ENCODE measurements around the gene DNAJB6.

The DNAJB6 gene

DNA sequence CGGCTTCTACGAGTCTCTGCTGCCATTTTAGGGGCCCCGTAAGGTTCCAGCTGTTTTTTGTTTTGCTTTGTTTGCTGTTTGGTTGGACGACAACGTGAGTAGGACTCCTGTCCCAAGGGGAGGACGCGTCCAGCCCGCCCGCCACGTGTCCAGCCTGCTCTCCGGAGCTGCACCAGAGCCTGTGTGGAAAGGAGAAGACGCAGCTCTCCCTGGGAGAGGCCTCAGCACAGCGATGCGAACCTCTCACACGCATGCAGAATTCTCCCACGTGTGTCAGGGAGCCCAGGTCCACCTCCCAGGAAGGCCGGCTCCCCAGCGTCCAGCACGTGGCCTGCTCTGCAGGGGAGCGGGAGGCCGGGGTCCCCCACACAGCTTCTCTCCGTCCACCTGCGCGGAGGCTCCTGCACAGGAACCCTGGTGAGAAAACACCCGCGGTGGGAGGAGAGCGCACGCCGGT lies 36.4 kb upstream of the DNAJB6 start:
- no peak overlapping the region for H3K4me3 ChIP-seq
- no peak for DNase-seq
- no peaks in the 10 kb centered on the region for H3K36me3 ChIP-seq
- TF ChIP-seq, protein P1, sequence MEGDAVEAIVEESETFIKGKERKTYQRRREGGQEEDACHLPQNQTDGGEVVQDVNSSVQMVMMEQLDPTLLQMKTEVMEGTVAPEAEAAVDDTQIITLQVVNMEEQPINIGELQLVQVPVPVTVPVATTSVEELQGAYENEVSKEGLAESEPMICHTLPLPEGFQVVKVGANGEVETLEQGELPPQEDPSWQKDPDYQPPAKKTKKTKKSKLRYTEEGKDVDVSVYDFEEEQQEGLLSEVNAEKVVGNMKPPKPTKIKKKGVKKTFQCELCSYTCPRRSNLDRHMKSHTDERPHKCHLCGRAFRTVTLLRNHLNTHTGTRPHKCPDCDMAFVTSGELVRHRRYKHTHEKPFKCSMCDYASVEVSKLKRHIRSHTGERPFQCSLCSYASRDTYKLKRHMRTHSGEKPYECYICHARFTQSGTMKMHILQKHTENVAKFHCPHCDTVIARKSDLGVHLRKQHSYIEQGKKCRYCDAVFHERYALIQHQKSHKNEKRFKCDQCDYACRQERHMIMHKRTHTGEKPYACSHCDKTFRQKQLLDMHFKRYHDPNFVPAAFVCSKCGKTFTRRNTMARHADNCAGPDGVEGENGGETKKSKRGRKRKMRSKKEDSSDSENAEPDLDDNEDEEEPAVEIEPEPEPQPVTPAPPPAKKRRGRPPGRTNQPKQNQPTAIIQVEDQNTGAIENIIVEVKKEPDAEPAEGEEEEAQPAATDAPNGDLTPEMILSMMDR (IDR thresholded peaks at IDR 0.05), result no peak
- no peaks in the 10 kb centered on the region for H3K9me3 ChIP-seq
- H3K4me1 ChIP-seq, result no peaks in the 10 kb centered on the region
- H3K27ac ChIP-seq, result no peak overlapping the region
- intact Hi-C loops (cut with DNase I; ENCODE audit: low total_unique reads), result no loop called here
- H3K27me3 ChIP-seq, result peaks cover 0 to 29% of the 10 kb centered on the region in 2 donors

DNA sequence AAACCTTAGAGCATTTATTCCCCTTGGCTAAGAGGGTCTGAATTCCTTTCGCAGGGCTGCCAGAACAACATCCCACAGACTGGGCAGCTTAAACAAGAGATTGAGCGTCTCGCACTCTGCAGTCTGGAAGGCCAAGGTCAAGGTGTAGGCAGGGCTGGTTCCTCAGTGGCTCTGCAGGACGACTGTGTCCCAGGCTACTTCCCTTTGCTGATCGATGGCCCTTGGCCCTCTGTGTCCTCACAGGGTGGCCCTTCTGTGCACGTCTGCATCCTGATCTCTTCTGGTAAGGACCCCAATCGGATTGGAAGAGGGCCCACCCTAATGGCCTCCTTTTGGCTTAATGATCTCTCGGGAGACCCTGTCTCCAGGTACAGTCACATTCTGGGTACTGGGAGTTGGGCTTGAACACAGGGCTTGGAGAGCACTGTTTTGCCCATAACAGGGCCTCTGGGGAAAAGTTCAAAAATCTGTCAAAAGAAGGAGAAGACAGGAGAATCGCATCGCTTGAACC lies 35.1 kb upstream of the DNAJB6 start:
- TF ChIP-seq, protein P1 (IDR thresholded peaks at IDR 0.05), result no peak
- intact Hi-C loops (cut with DNase I; ENCODE audit: low total_unique reads), result no loop called here
- Histone ChIP-seq H3K27ac (no peak overlapping the region), H3K4me3 (no peak overlapping the region), H3K36me3 (no peaks in the 10 kb centered on the region), H3K27me3 (peaks cover 0 to 26% of the 10 kb centered on the region in 2 donors), H3K4me1 (no peaks in the 10 kb centered on the region), H3K9me3 (no peaks in the 10 kb centered on the region)
- no peak for DNase-seq

GRCh38 chr7:157306846-157307838 lies 29.7 kb upstream of the DNAJB6 start:
- TF ChIP-seq, protein P1 (IDR thresholded peaks at IDR 0.05), result no peak
- intact Hi-C loops (cut with DNase I; ENCODE audit: low total_unique reads), result no loop called here

DNA sequence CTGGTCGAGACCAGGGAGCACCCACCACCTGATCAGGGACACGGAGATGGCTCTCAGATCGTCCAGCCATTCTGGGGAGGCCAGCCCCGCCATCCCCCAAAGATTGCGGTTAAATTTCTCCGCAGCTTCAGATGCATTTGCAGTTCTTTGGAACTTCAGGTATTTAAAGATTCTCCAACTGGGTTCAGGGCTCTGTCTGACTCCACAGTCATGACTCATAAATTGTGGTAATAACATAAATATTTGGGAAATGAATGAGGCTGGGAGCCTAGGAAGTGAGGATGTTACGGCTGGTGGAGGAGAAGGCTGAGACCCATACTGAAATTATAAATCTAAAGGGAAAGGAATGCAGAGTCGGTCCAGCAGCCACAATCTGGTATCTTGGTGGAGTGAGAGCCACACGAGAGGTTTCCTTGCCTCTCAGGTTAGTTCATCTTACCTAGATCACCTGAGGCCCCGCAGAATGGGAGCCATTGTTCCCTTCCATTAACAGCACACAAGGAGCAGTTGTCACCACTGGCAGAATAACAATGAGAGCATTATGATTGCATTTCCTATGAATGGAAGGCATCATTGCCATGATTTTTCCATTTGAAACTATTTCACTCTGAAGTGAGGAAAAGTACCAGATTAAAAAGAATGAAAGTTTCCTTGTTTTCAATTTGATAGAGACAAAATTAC lies 26.7 kb upstream of the DNAJB6 start:
- Histone ChIP-seq H3K4me1 (no peaks in the 10 kb centered on the region), H3K4me3 (no peak overlapping the region), H3K27ac (no peak overlapping the region), H3K9me3 (no peaks in the 10 kb centered on the region), H3K36me3 (no peaks in the 10 kb centered on the region), H3K27me3 (peaks cover 0 to 6% of the 10 kb centered on the region in 2 donors)
- intact Hi-C loops (cut with DNase I; ENCODE audit: low total_unique reads), result no loop called here
- DNase-seq, result no peak
- TF ChIP-seq, protein P1 (IDR thresholded peaks at IDR 0.05), result no peak

More at GRCh38 chr7:157306846-157307838, 29.7 kb upstream of the DNAJB6 start:
- no peaks in the 10 kb centered on the region for H3K4me1 ChIP-seq
- H3K36me3 ChIP-seq, result no peaks in the 10 kb centered on the region
- peaks cover 0 to 8% of the 10 kb centered on the region in 2 donors for H3K27me3 ChIP-seq
- H3K9me3 ChIP-seq, result no peaks in the 10 kb centered on the region
- DNase-seq, result no peak
- no peak overlapping the region for H3K4me3 ChIP-seq
- no peak overlapping the region for H3K27ac ChIP-seq

DNA sequence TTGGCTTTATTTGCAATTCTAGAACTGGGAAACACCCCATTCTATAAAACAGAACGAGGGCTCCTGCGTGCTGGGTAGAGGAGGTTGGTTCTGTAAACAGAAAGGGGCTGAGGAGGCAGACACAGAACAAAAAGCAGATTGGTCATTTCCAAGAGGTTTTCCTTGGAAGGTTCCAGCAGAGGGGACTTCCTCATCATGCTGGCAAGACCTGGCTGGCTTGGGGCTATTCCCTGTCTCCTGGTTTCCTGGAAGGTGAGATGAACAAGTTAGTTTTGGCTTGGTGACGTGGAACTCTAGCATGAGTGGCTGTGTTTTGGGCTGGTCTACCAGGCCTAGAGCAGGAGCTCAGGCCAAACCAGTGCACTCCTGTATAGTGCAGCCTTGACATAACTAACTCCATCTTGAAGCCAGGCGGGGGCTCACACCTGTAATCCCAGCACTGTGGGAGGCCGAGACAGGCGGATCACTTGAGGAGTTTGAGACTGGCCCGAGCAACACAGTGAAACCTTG lies 26.1 kb upstream of the DNAJB6 start:
- Histone ChIP-seq H3K36me3 (no peaks in the 10 kb centered on the region), H3K4me3 (no peak overlapping the region), H3K9me3 (no peaks in the 10 kb centered on the region), H3K27ac (no peak overlapping the region), H3K27me3 (peaks cover 0 to 6% of the 10 kb centered on the region in 2 donors), H3K4me1 (no peaks in the 10 kb centered on the region)
- intact Hi-C loops (cut with DNase I; ENCODE audit: low total_unique reads), result no loop called here
- DNase-seq, result no peak
- TF ChIP-seq, protein P1 (IDR thresholded peaks at IDR 0.05), result no peak

Measured in tibial artery (tissue), 4 donors.